Stomach (tissue), 4 donors: ENCODE results near the gene PAGR1.

Experiments
- CTCF ChIP-seq, 7 experiments: fragments of 450-650 bp in 4 of 7; fragments of 200-600 bp in 3 of 7; sonication (generic) in 3 of 7; IDR thresholded peaks; one replicate each; pipeline ENCODE4 v1.5.1; 2016 to 2019; ENCODE audit warnings: antibody characterized with exemption in 7 of 7, control low read depth in 2 of 7, mild to moderate bottlenecking in 1 of 7
- POLR2A ChIP-seq, 4 donors: fragments of 450-650 bp; IDR thresholded peaks; one replicate each; pipeline ENCODE4 v1.6.1; 2016; ENCODE audit warnings: antibody characterized with exemption in 4 of 4, control low read depth in 2 of 4, mild to moderate bottlenecking in 1 of 4, moderate library complexity in 1 of 4
- POLR2AphosphoS5 ChIP-seq, 3 donors: sonication (generic); formaldehyde crosslinking; IDR thresholded peaks; one replicate each; pipeline ENCODE4 v1.6.1; 2016; ENCODE audit warnings: antibody characterized with exemption in 3 of 3

GRCh38 chr16:29809850-29810698 lies 5.9 kb upstream of the PAGR1 start:
- no peak for TF ChIP-seq POLR2A (IDR thresholded peaks at IDR 0.05)
- TF ChIP-seq CTCF (IDR thresholded peaks at IDR 0.05), result no peak
- no peak for TF ChIP-seq POLR2AphosphoS5 (IDR thresholded peaks at IDR 0.05)
